ENCODE data around the gene CDK2.

GRCh38 chr12:55983232-55983842, 16.7 kb downstream of the CDK2 start:
- TF ChIP-seq POLR2A (IDR thresholded peaks at IDR 0.05) (no peak), CTCF (IDR thresholded peaks at IDR 0.05) (no peak)
